ENCODE results near the gene FOXA1. TPM values are rescaled to one million over a fixed set of nuclear protein-coding genes. Genes with fewer than 3 reads are reported as not detected.

Gene FOXA1
- total RNA-seq, 1 experiment from 2014 or later: 0.07 TPM

GRCh38 chr14:37597914-37598746, 3.1 kb upstream of the FOXA1 start:
- Histone ChIP-seq H3K4me2 (ENCODE audit: insufficient read depth, insufficient read length, low read length) (peak overlapping the region; percentile 45), H2BK20ac (ENCODE audit: low read depth, low read length, poor library complexity, severe bottlenecking) (no peak overlapping the region), H3K23ac (ENCODE audit: insufficient read length, low read depth, low read length) (no peak overlapping the region), H3K9me3 (ENCODE audit: control insufficient read depth, low read depth, low read length) (no peaks in the 10 kb centered on the region), H3K56ac (ENCODE audit: insufficient read length, low read depth, low read length) (no peak overlapping the region), H2BK120ac (ENCODE audit: low read depth, low read length, poor library complexity, severe bottlenecking) (no peak overlapping the region), H3K9ac (ENCODE audit: extremely low read depth, insufficient read length, low read length) (no peak overlapping the region), H3K23me2 (ENCODE audit: insufficient read length, low read depth, low read length, poor library complexity, severe bottlenecking) (peaks cover 11% of the 10 kb centered on the region), H2BK5ac (ENCODE audit: insufficient read length, low read length) (no peak overlapping the region), H3K79me2 (ENCODE audit: insufficient read depth, low read length) (no peaks in the 10 kb centered on the region), H3T11ph (ENCODE audit: low read length) (no peak overlapping the region), H4K20me1 (ENCODE audit: control insufficient read depth, insufficient read depth, insufficient read length) (peaks cover 3% of the 10 kb centered on the region), H2BK12ac (ENCODE audit: insufficient read length, low read depth, low read length) (no peak overlapping the region), H3K14ac (ENCODE audit: insufficient read depth, low read length) (no peak overlapping the region), H2AK5ac (ENCODE audit: insufficient read length, low read length) (no peak overlapping the region), H4K91ac (ENCODE audit: insufficient read length, low read depth, low read length) (no peak overlapping the region), H3K4me1 (ENCODE audit: insufficient read depth, low read length) (no peaks in the 10 kb centered on the region), H2AFZ (ENCODE audit: low read length) (no peak overlapping the region), H3K27me3 (ENCODE audit: insufficient read depth, low read length) (peaks cover 87% of the 10 kb centered on the region), H3K27ac (ENCODE audit: insufficient read length, low read depth, low read length) (no peak overlapping the region), H4K8ac (replicated peaks; ENCODE audit: insufficient read length, low read depth, low read length) (no peak overlapping the region), H2BK15ac (ENCODE audit: low read depth, low read length) (no peak overlapping the region), H3K4ac (ENCODE audit: low read depth, low read length) (no peak overlapping the region), H4K5ac (ENCODE audit: insufficient read length, low read depth, low read length) (no peak overlapping the region), H3K79me1 (ENCODE audit: insufficient read depth, low read depth, low read length, poor library complexity, severe bottlenecking) (no peaks in the 10 kb centered on the region), H3K18ac (ENCODE audit: insufficient read length, low read depth, low read length) (no peak overlapping the region)
- no peaks in the 10 kb centered on the region; a peak in 2 of 5 replicates for H3K9me3 Mint-ChIP-seq
- DNase-seq: peak; percentile 42
- H3K36me3 Mint-ChIP-seq (ENCODE audit: insufficient read depth in 1 of 3, low read depth in 3 of 3): no peaks in the 10 kb centered on the region; a peak in 2 of 7 replicates
- peaks cover 98% of the 10 kb centered on the region for H3K27me3 Mint-ChIP-seq (ENCODE audit: low read depth)
- WGBS (ENCODE audit: extremely low coverage, insufficient read length, low lambda C conversion rate): no CpG with 5 or more reads among the region's 50 CpGs
- peak overlapping the region; percentile 39 to 73 for H3K4me3 Mint-ChIP-seq
- TF ChIP-seq, protein P1, sequence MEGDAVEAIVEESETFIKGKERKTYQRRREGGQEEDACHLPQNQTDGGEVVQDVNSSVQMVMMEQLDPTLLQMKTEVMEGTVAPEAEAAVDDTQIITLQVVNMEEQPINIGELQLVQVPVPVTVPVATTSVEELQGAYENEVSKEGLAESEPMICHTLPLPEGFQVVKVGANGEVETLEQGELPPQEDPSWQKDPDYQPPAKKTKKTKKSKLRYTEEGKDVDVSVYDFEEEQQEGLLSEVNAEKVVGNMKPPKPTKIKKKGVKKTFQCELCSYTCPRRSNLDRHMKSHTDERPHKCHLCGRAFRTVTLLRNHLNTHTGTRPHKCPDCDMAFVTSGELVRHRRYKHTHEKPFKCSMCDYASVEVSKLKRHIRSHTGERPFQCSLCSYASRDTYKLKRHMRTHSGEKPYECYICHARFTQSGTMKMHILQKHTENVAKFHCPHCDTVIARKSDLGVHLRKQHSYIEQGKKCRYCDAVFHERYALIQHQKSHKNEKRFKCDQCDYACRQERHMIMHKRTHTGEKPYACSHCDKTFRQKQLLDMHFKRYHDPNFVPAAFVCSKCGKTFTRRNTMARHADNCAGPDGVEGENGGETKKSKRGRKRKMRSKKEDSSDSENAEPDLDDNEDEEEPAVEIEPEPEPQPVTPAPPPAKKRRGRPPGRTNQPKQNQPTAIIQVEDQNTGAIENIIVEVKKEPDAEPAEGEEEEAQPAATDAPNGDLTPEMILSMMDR (conservative IDR thresholded peaks at IDR 0.05): no peak
- peaks cover 30 to 46% of the 10 kb centered on the region in 2 experiments for H3K4me1 Mint-ChIP-seq
- H3K27ac Mint-ChIP-seq: no peak overlapping the region
